Upper lobe of left lung (tissue), 6 donors: Measurements from ENCODE around the gene UCHL3. TPM values are rescaled to one million over a fixed set of nuclear protein-coding genes. Genes with fewer than 3 reads are reported as not detected.
A peak's percentile ranks its signal among the peaks of the same experiment; 100 is the strongest.

Source experiments
- ATAC-seq, 2 donors: fragments of 200-7000 bp; cut with Tn5 transposase; one replicate each; pipeline ENCODE4 v1.9.1; 2022; ENCODE audit warnings: mild to moderate bottlenecking in 2 of 2, moderate library complexity in 2 of 2; ENCODE audit not compliant: low FRiP score in 2 of 2
- DNase-seq, 2 donors: peaks; one replicate each; pipeline ENCODE4 v3.0.0-alpha.2; 2019 to 2020
- H3K27ac ChIP-seq, 4 donors: fragments of 200-600 bp; sonication (generic); one replicate each; pipeline ENCODE4 v1.5.1; 2016 to 2019
- H3K27me3 ChIP-seq, 4 donors: fragments of 200-600 bp; sonication (generic); one replicate each; pipeline ENCODE4 v1.5.1; 2017 to 2019
- H3K36me3 ChIP-seq, 4 donors: fragments of 200-600 bp; sonication (generic); one replicate each; pipeline ENCODE4 v1.5.1; 2016 to 2019
- H3K4me1 ChIP-seq, 4 donors: fragments of 200-600 bp; sonication (generic); one replicate each; pipeline ENCODE4 v1.5.1; 2018 to 2019
- H3K4me3 ChIP-seq, 4 donors: fragments of 200-600 bp; sonication (generic); one replicate each; pipeline ENCODE4 v1.5.1; 2017 to 2019; ENCODE audit warnings: mild to moderate bottlenecking in 2 of 4, moderate library complexity in 1 of 4
- H3K9me3 ChIP-seq, 4 donors: fragments of 200-600 bp; sonication (generic); one replicate each; pipeline ENCODE4 v1.5.1; 2018 to 2019
- CTCF ChIP-seq, 6 experiments: fragments of 450-650 bp in 4 of 6; fragments of 200-600 bp in 2 of 6; sonication (generic) in 2 of 6; IDR thresholded peaks; one replicate each; pipeline ENCODE4 v1.5.1; 2016 to 2019; ENCODE audit warnings: antibody characterized with exemption in 6 of 6
- EP300 ChIP-seq, 4 donors: sonication (generic); formaldehyde crosslinking; IDR thresholded peaks; one replicate each; pipeline ENCODE4 v1.5.1; 2017; ENCODE audit warnings: antibody characterized with exemption in 4 of 4, control low read depth in 2 of 4
- POLR2A ChIP-seq, 4 donors: fragments of 450-650 bp; IDR thresholded peaks; one replicate each; pipeline ENCODE4 v1.5.1; 2016 to 2017; ENCODE audit warnings: antibody characterized with exemption in 4 of 4, mild to moderate bottlenecking in 2 of 4
- POLR2AphosphoS5 ChIP-seq, 2 donors: sonication (generic); formaldehyde crosslinking; IDR thresholded peaks; one replicate each; pipeline ENCODE4 v1.5.1; 2017; ENCODE audit warnings: antibody characterized with exemption in 2 of 2
- WGBS, 2 donors: methylation state at CpG; one replicate each; pipeline ENCODE4 v1.1.5; 2017 to 2018; 5-methylcytosine and 5-hydroxymethylcytosine counted together
- total RNA-seq, 6 donors: library from RNA; depleted of rRNA in 4 of 6; stranded (reverse); fragments of >200 nt in 4 of 6; gene quantifications; one replicate each; pipeline versions ENCODE4 v1.1.0 to v1.2.1, GENCODE V29; 2016 to 2021
- donor health status: DM: no; HTN: no; CAD: no; lungs with moderate emphysema.
- donor health status: DM: no; HTN: yes; CAD: no; lungs with severe emphysema.

UCHL3 gene
- total RNA-seq, 6 donors from 2014 or later, result 6.3 to 20.7 (median 11.0) TPM

- WGBS, 2 donors, result 90 to 92% methylated on average over 1 of the region's 1 CpG
- ATAC-seq, result no peak
These were observed 15.7 kb upstream of the UCHL3 start for GRCh38 chr13:75533861-75534260.

GRCh38 chr13:75537401-75538365 is 11.9 kb upstream of the UCHL3 start, which contains the start of gene COMMD6:
COMMD6 (minus strand) TSS chr13:75537841; CDS start chr13:75537805, 36 bp downstream.
- Histone ChIP-seq H3K4me1 (peaks cover 11 to 13% (median 12%) of the 10 kb centered on the region in 4 donors), H3K36me3 (peaks cover 0 to 14% (median 0%) of the 10 kb centered on the region in 4 donors), H3K9me3 (no peaks in the 10 kb centered on the region), H3K27me3 (no peaks in the 10 kb centered on the region), H3K27ac (peak within 1 kb of the TSS; percentile 50 to 90 (median 79)), H3K4me3 (peak within 1 kb of the TSS; percentile 74 to 94 (median 86))
- DNase-seq (peak; percentile 76 to 92), ATAC-seq (peak; percentile 95 to 98)
- WGBS, 2 donors, result 0 to 1% methylated on average over 45 to 51 of the region's 51 CpGs
- TF ChIP-seq POLR2A (IDR thresholded peaks at IDR 0.05) (peak in 2 of 4 donors; percentile 48 to 72), CTCF (IDR thresholded peaks at IDR 0.05) (peak; percentile 23 to 87 (median 70)), EP300 (IDR thresholded peaks at IDR 0.05) (no peak), POLR2AphosphoS5 (IDR thresholded peaks at IDR 0.05) (peak; percentile 64 to 79)

More at GRCh38 chr13:75533861-75534260, 15.7 kb upstream of the UCHL3 start:
- peaks cover 0 to 14% (median 0%) of the 10 kb centered on the region in 4 donors for H3K36me3 ChIP-seq
- H3K4me3 ChIP-seq, result no peak overlapping the region
- no peaks in the 10 kb centered on the region for H3K27me3 ChIP-seq
- no peak for TF ChIP-seq POLR2A (IDR thresholded peaks at IDR 0.05)
- TF ChIP-seq CTCF (IDR thresholded peaks at IDR 0.05), result no peak
- no peak for TF ChIP-seq POLR2AphosphoS5 (IDR thresholded peaks at IDR 0.05)
- TF ChIP-seq EP300 (IDR thresholded peaks at IDR 0.05), result no peak
- no peaks in the 10 kb centered on the region for H3K9me3 ChIP-seq
- no peak for DNase-seq
- peaks cover 11 to 13% (median 12%) of the 10 kb centered on the region in 4 donors for H3K4me1 ChIP-seq
- H3K27ac ChIP-seq, result no peak overlapping the region

- TF ChIP-seq CTCF (IDR thresholded peaks at IDR 0.05), result no peak
- no peak for TF ChIP-seq EP300 (IDR thresholded peaks at IDR 0.05)
- no peak for TF ChIP-seq POLR2AphosphoS5 (IDR thresholded peaks at IDR 0.05)
- TF ChIP-seq POLR2A (IDR thresholded peaks at IDR 0.05), result no peak
- peak in 1 of 2 donors; percentile 27 for DNase-seq
These were observed 8.3 kb upstream of the UCHL3 start for GRCh38 chr13:75541287-75541686.

GRCh38 chr13:75541961-75542360 is 7.6 kb upstream of the UCHL3 start:
- ATAC-seq (no peak), DNase-seq (no peak)
- 94 to 100% methylated on average over 1 of the region's 1 CpG for WGBS, 2 donors
- H3K4me1 ChIP-seq, result peaks cover 3 to 7% (median 5%) of the 10 kb centered on the region in 4 donors
- TF ChIP-seq POLR2AphosphoS5 (IDR thresholded peaks at IDR 0.05) (no peak), EP300 (IDR thresholded peaks at IDR 0.05) (no peak), POLR2A (IDR thresholded peaks at IDR 0.05) (no peak), CTCF (IDR thresholded peaks at IDR 0.05) (no peak)
- no peaks in the 10 kb centered on the region for H3K9me3 ChIP-seq
- no peaks in the 10 kb centered on the region for H3K36me3 ChIP-seq
- no peak overlapping the region for H3K4me3 ChIP-seq
- no peak overlapping the region for H3K27ac ChIP-seq
- no peaks in the 10 kb centered on the region for H3K27me3 ChIP-seq

More at GRCh38 chr13:75541287-75541686, 8.3 kb upstream of the UCHL3 start:
- H3K27me3 ChIP-seq, result no peaks in the 10 kb centered on the region
- 78 to 79% methylated on average over 4 of the region's 4 CpGs for WGBS, 2 donors
- no peaks in the 10 kb centered on the region for H3K36me3 ChIP-seq
- H3K4me3 ChIP-seq, result no peak overlapping the region
- H3K4me1 ChIP-seq, result peaks cover 9 to 13% (median 11%) of the 10 kb centered on the region in 4 donors
- no peak overlapping the region for H3K27ac ChIP-seq
- peak in 1 of 2 donors; percentile 30 for ATAC-seq
- H3K9me3 ChIP-seq, result no peaks in the 10 kb centered on the region
